Stimulated activated CD8-positive, alpha-beta memory T cell treated with anti-CD3 and anti-CD28 coated beads, Interleukin-12 subunit alpha, Interleukin-12 subunit beta, amount 100 ng/mL, for 24 hours (primary cell): ENCODE measurements around the gene CCDC85A.

Experiments
- DNase-seq: peaks from one replicate; pipeline ENCODE4 v3.0.0-alpha.2; 2020; ENCODE audit errors: extremely low read depth

The CCDC85A gene

DNA sequence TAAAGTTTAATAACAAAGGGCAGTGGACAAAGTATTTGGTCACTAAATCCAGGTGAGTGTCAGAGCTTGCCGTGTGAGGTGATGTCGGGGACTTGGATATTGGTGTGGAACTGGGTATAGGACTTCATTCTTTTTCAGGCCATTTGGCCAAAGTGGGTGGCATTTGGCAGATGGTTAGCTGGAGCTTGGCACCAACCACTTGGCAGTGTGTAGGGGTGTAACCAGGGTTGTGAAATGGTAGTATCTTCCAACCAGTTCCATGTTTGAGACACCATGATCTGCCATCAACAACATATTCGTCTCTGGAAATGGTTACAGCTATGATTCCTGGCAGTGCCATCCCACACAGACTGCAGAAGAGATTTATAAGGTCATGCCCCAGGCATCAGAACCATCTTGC, 113.9 kb downstream of the CCDC85A start:
- DNase-seq = no peak

DNA sequence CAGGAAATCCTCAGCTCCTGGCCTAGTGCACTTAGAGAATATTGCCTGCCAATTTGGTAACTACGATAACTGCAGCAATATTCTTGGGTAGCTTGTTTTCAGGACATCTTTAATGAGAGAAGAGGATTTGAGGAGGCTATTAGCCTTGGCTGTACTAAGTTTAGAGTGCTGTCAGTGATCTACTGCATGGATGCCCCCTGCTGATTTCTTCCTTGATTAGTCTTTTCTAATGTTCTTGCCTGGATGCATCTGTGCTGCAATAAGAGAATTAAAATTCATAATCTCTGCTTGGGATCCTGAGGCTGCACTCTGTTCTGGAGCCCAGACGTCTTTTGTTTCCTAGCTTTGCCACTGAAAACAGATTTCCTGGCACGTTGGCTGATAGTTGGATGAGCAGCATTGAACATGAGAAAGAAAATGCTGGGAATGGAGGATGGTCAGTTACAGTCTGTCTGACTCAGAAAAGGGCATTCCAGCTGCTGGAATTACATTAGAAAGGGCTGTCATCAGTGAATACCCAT, 115.4 kb downstream of the CCDC85A start:
- no peak for DNase-seq

DNA sequence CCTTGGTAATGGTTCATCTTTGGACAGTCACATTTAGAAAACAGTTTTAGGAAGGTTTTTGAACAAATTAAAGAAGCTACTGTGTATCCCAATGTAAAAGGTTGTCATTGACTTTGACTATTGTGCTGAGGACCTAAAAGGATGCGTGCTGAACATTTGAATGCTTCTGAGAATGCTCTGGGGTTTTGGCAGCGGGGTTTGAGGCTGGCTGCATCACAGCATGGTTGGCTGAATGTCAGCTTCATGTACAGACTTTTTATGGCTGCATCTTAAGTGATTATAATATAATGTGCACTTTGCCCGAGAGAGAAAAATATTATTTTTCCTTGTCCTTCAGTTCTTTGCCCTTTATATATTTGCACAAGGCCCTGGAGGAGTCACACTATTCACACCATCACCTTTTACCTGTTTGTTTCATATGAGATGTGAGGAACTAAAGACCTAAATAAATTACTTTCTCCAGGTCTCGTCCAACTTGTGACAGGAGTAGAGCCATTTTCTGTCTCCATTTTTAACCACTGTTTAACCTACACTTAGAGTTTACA, 125.9 kb downstream of the CCDC85A start:
- no peak for DNase-seq

DNA sequence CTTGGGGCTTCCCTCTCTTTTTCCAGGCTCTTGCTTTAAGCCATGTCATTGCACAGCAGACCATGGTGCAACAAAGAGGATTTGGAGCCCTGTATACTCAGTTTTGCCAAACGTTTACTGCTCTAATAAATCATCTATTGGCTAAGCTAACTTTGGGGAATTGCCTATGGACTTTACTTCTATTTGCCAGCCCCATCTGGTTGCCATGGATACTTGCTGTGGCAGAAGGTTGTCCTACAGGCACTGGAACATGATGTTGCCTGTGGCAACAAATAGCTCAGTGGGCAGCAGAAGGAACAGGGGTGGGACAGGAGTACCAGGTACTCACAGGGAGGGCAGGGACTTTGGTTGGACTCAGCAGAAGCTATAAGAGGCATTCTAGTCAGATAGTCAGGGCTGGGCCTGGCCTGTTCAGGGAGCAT, 129.7 kb downstream of the CCDC85A start:
- DNase-seq = no peak

DNA sequence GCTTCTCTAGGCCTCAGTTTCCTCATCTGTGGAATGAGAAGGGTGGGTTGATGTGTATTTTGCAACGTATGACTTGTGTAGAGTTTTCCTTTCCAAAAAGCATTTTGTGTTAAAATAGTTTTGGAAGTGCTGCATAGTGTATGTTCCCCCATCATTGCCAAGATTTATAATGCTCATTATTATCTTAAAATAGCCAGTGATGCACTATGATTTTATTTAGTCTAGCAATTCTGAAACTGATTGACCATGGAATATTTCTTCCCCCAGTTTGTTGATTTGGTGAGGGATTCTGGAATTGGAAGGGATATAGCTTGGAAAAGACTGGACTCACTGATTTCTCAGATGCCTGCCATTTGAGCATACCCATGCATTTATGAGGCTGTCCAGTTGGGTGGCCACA, 130.6 kb downstream of the CCDC85A start:
- no peak for DNase-seq

DNA sequence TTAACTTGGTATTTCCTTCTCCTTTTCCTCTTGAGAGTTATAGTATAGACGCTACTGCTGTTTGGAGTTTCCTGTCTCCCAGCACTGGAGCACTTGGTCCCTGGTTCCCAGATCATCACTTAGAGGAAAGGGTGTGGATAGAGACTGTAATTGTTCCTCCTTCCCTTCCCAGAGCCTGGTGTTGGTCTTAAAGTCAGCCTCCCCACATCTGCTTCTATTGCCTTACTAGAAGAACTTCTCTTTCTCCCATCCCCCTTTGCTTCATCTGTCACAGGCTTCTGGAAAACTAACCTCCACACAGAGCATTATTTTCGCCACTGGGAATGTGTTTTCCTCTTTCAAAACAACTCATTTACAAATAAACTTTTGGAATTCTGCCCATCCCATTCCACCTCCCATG, 131.0 kb downstream of the CCDC85A start:
- DNase-seq = no peak

DNA sequence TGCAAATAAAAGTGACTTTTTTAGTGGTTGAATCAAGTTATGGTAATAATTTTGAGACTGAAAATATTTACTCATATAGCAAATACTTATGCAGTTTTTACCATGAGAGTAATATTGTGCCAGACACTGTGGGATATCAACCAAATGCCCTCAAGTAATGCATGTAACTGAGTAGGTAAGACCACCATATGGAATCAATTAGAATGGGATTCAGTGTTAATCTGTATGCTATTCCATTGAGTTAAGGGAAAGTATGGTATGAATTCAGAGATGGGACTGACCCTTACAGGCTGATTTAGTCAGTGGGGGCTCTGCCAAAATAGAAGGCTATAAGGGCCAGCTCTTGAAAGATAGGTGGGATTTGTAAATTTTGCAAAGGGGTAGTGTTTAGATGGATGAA, 131.6 kb downstream of the CCDC85A start:
- no peak for DNase-seq

DNA sequence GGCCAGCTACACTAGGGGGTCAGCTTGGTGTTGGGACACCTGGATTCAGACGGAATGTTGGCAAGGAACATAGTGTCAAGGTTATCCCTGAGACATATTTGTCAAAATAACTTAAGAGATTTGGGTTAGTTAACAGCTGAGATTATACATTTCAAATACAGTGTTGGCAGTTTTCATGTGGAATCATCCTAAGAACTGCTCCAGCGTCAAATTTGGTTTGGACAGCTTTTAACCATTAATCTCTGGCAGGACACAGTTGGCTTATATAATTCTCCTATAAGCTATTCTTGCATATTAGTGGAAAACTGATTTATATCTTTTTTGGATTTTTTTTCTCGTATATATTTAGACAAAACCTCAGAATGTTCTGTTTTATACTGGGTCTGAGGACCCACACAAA, 132.2 kb downstream of the CCDC85A start:
- DNase-seq = no peak

DNA sequence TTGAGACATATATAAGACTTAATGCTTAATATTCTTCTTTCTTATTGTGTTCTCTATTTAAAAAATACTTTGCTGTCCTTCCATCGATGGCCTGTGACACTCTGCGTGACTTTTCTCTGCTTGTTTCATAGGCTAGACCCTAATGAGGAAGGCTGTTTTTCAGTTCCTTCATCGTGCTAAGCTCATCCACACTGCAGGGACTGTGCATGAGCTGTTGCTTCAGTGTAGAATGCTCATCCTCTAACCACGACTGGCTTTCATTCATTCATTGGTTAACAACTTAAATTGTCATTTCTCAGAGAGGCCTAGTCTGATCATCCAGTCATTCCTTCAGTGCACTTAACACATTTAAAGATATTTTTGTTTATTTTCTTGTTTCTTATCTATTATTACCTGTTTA, 134.4 kb downstream of the CCDC85A start:
- DNase-seq = no peak

DNA sequence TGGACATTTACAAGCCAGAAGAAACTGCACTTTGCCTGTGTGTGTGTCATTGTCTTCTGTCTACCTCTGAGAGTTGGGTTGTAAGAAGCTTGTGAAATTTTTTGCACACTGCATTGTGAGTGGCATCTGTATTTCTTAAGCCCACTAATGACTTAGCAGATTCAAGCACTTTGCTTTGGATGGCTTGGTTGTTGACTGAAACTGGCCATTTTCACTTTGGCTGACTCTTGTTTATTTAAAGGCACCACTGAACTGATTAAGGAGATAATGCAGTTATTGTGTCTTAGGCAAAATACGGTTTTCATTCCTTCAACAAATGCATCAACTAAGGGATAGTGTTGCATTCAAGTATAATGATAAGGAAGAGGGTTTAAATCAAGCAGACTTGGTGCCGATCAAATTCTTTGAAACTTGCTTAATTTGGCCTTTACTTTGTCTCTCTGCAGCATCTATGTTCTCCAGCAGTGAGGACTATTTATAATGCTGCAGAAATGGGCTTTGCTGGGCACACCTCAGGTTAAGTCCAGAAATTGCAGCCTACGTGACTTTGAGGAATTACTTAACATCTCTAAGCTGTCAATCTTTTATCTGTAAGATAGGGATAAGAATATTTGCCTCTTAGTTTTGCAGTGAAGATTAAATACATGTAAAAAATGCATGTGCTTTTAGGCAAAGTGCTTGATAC, 142.0 kb downstream of the CCDC85A start:
- DNase-seq = no peak

DNA sequence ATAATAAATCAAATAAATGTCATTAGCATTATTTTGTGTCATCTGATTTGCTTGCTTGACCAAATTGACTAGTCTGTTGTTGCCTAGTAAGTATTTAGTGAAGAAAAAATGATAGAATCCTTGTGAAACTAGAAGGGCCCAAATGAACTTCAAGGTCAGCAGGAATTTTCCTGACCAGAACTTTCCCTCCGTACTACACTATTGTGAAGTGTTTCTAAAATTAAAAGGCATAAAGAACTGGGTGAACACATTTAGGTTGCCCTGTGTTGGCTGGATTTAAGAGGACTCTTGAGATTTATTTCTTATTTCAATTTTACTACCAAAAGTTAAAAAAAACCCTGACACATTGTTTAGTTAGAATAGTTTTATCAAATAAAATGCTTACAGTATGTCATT, 142.6 kb downstream of the CCDC85A start:
- DNase-seq = no peak

DNA sequence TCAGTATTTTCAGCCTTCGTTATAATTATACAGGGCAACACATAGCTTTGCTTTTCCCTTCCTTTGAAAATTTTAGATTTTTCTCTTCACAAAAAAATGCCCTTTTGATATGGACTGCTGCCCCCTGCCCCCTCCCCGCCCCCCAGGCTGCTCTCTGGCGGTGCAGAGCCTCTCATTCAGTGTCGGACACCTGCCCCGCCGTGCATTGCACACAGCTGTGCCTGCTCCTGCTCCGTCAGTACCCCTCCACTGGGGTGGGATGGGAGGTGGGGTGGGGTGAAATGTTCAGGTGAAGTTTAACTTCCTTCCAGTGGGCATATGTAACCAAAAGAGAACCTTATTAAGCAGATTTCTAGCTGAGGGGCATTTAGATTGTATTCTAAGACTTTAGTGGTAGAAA, 148.0 kb downstream of the CCDC85A start:
- no peak for DNase-seq

DNA sequence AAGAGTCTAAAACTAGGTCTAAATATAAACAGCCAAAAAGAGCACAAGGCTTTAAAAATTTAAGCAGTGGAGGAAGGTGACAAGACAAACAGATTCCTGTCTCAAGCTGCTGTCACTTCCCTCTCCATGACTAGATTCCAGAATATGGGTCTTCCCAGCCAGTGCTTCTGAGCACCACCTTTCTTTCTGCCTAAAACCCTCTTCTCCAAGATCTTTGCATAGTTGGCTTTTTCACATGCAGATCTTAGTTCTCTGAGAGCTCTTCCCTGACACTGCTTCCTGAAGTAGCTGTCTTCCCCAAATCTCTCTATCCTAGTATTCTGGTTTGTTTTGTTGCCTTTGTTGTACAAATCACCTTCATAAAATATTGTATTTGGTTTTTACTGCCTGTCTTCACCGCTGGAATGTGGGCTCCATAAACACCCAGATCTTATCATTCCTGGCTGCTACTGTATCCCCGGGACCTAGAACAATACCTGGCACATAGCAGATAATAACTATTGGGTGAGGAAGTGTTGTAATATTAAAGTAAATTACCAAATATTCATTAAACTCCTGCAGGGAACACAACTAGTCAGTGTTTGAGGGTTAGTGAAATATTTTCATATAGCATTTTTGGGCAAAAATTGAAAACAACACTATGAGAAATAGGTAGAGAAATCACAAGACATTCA, 150.2 kb downstream of the CCDC85A start:
- no peak for DNase-seq

DNA sequence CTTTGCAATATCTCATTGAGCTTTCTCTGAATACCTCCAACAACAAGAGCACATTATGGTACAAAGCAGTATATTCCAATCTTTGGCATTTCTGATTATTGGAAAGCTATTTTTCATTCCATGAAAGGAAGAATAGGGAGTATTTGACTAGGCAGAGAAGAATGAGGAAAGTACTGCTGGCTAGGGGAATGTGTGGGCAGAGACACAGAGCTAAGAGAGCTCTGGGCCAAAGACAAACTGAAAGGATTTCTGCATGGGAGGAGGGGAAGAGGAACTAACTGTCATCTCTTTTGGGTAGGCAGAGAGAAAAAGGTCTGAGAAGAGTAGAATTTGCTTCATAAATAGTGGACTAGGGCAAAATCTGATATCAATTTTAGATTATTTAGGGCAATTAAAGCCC, 150.8 kb downstream of the CCDC85A start:
- no peak for DNase-seq

DNA sequence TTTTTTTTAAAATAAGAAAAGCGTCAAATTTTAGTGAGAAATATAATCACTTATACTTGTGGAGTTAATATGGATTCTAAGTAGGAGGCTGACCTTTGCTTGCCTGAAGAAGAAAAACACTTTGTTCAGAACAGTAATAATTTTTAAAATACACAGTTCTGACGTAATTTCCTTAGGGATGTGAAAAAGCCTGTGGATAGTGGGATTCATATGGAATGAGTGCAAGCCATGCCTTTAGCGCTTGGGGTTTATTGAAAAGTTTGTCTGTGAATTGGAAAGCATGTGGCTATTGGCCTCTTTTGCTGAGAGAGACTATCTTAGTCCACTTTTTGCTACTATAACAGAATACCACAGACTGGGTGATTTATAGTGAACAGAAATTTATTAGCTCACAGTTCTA, 151.3 kb downstream of the CCDC85A start:
- no peak for DNase-seq

DNA sequence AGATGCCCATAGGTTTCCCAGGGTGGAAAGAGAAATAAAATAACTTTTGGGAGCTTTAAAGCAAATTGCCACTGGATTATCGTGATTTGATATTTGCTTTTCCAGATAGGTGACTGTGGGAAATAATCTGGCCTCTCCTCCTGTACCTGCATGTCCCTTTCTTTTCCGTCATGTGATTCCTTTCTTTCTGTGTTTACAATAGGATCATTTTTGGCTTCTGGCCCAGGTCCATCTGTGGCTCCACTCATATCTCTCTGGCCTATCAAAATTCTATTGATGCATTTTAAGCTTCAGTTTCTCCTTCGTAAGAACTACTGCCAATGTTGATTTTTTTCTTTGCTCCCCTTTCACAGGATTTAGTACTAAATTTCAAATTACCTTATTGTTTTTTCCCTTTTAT, 153.6 kb downstream of the CCDC85A start:
- no peak for DNase-seq

DNA sequence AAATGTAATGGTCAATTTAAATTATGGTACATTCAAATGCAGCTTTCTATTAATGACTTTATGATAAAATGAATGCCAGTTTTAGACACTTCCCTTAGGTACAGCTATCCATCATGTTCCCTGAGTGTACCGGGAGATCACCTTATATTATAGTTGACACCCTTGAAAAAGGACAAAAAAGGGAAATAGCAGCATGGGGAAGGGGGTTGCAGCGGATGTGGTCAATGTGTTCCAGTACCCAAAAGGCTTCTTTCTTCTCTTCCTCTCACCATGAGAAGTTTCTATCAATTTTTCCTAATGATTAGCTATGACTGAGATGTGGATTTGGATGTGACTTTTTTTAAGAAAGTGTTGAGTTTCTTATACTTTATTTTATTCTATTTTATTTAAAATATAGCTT, 154.4 kb downstream of the CCDC85A start:
- DNase-seq = no peak

DNA sequence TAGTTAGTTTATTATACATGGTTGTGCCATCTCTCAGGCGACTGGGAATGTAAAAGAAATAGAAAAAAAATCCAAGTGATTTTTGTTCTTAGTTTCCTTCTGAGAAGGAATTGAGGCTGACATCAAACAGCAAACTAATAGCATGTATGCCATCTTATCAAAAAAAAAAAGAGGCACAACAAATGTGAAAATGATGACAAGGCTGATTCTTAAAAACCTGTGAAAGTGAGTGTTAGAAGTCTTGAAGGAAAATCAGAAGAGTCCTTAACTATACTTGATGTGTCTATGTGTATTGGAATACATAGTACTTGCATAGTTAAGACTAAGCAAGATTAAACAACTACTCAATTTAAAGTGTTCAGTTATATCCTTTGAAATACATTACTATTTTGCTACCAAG, 161.0 kb downstream of the CCDC85A start:
- no peak for DNase-seq

DNA sequence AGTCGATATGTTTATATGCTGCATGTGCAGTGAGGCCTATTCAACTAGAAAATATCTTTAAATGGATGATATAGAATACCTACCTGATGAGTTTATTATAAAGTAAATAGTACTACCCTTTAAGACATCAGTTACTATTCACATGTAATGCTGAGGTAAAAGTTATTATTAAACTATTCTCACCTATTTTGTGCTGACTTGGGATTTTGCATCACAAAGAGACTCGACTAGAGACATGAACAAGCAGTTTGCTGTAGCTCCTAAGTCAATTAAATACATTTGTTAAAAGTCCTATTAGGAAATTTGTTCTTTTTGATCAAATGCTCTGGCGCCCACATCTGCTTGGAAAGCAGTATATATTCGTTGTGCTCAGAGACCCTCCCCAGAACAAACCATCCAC, 164.1 kb downstream of the CCDC85A start:
- DNase-seq = no peak

DNA sequence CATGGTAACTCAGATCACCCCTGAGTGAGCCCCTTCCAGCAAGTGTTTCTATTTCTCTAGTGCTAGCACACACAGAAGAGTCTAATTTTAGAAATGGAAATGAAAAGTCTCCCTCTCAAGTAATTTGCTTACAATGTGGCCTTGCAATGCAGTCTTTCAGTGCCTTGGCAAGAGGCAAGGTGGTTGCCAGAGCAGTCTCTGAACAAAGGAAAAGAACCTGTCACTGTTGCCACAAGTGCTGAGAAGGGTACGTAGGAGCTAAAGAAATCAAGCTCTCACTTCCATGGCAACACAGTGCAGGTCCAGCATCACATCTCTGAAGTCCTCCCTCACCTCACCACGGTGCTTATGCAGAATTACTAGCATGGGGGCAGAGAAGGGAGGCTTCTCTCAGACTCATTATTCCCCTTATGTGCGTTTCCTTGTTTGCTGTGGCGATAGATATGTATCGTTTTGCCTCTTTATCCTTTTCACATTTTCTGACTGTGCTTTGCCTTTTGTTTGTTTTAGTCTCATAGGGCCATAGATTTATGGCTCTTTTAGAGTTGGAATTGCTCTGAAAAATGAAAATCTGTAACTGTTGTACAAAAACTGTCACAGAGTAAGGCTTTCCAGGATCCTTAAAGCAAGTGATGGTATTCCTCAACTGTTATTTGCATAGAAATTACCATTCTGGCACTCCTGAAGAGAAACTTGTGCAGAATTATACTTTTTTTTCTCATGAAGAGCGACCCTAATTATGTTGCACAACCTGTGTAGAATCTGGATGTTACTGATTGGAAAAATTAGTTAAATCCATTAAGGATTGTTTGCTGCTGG, 164.8 kb downstream of the CCDC85A start:
- no peak for DNase-seq

DNA sequence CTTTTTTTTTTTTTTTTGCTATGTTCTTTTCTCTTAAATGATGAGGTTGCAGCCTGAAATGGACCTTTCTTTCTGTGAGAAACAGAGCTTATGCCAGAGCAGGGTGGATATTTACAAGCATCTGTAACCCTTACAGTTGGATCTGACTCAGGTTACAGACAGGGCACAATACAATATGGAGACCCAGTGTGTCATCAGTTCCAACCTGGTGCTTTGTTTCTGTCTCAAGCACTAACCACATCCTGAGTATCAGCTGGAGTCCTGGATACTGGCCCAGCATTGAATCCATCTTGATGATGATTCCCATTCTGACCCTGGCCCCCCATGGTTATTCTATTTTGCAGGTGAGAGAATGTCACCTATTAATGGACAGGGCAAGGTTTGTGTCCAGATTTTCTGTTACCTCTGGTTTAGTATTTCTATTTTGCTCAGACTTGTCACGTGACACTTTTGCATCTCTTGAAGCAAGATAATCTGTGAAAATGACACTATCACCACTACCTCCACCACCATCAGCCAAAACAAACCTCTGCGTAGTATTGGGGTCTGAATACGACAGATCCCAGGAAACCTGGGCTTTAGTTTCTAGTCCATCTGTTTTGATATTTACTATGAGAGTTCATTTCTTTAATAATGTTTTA, 174.0 kb downstream of the CCDC85A start:
- DNase-seq = no peak

DNA sequence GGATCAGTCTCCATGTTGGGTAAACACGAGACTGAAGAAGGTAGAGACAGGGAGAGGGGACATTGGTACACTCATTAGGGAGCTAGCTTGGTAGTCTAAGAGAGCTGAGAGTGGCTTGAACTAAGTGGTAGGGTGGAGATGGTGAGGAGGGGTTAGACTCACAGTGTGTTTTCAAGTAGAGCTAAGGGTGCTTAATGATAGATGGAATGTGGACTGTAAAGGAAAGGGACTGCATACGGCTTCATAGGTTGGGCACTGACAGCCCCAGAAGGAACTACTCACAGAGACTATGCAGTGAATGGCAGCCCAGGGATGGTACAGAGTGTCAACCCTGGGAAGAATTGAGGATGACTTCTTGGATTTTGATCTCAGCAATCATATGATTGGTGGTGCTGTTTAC, 178.1 kb downstream of the CCDC85A start:
- DNase-seq = no peak
